PC-9 (cell line): ENCODE results near the gene UQCC5. TPM values are rescaled to one million over a fixed set of nuclear protein-coding genes. Genes with fewer than 3 reads are reported as not detected.

ENCODE experiments used
- BruUV-seq: library from RNA; stranded (reverse); fragments of 400-500 nt; replicated peaks from 2 replicates; lab custom pipeline; 2021; lab: Mats Ljungman, UMichigan
- CTCF ChIA-PET: fragments of 300-600 bp; sonication (Branson Sonifier 250); formaldehyde crosslinking; loops from one replicate; lab custom pipeline; 2022; ENCODE audit warnings: antibody characterized with exemption; lab: Charles Lee
- POLR2A ChIA-PET: fragments of 300-600 bp; sonication (Branson Sonifier 250); formaldehyde crosslinking; loops from one replicate; lab custom pipeline; 2022; ENCODE audit warnings: antibody characterized with exemption; ENCODE audit not compliant: unreplicated experiment; lab: Charles Lee
- DNase-seq, 2 experiments: peaks; one replicate each; pipeline versions ENCODE4 v3.0.0 to v3.0.0-alpha.2; 2015 to 2022; ENCODE audit warnings: mixed read lengths in 1 of 2
- H2AFZ ChIP-seq: fragments of 200-600 bp; sonication (generic); 2 replicates; pipeline ENCODE4 v1.8.1; 2017; ENCODE audit warnings: antibody characterized with exemption
- H3F3A ChIP-seq: fragments of 200-600 bp; sonication (generic); 2 replicates; pipeline ENCODE4 v1.8.1; 2017; ENCODE audit warnings: antibody characterized with exemption, mild to moderate bottlenecking, low read depth; ENCODE audit not compliant: insufficient read depth
- H3K27ac ChIP-seq: fragments of 200-600 bp; sonication (generic); 2 replicates; pipeline ENCODE4 v1.6.1; 2016; ENCODE audit warnings: mixed run types
- H3K27me3 ChIP-seq: fragments of 200-600 bp; sonication (generic); 2 replicates; pipeline ENCODE4 v1.6.1; 2016; ENCODE audit warnings: low read depth, mixed run types; ENCODE audit not compliant: insufficient read depth
- H3K36me3 ChIP-seq: fragments of 200-600 bp; sonication (generic); 2 replicates; pipeline ENCODE4 v1.6.1; 2016; ENCODE audit warnings: low read depth, mixed run types
- H3K4me1 ChIP-seq: fragments of 200-600 bp; sonication (generic); replicated peaks from 2 replicates; pipeline ENCODE4 v1.6.1; 2016; ENCODE audit warnings: mixed run types; ENCODE audit not compliant: insufficient read depth
- H3K4me2 ChIP-seq: fragments of 200-600 bp; sonication (generic); 2 replicates; pipeline ENCODE4 v1.6.1; 2017; ENCODE audit warnings: mixed run types
- H3K4me3 ChIP-seq: fragments of 200-600 bp; sonication (generic); 2 replicates; pipeline ENCODE4 v1.6.1; 2016; ENCODE audit warnings: mixed run types
- H3K79me2 ChIP-seq: fragments of 200-600 bp; sonication (generic); 2 replicates; pipeline ENCODE4 v1.6.1; 2017; ENCODE audit warnings: low read depth, mixed run types
- H3K9me2 ChIP-seq: fragments of 200-600 bp; sonication (generic); 2 replicates; pipeline ENCODE4 v1.8.1; 2017; ENCODE audit warnings: mild to moderate bottlenecking; ENCODE audit not compliant: insufficient read depth
- H3K9me3 ChIP-seq: fragments of 200-600 bp; sonication (generic); 2 replicates; pipeline ENCODE4 v1.8.1; 2016; ENCODE audit warnings: low read depth; ENCODE audit not compliant: insufficient read depth
- H4K20me1 ChIP-seq: fragments of 200-600 bp; sonication (generic); 2 replicates; pipeline ENCODE4 v1.8.1; 2017; ENCODE audit not compliant: insufficient read depth
- EZH2 ChIP-seq: fragments of 200-600 bp; sonication (generic); IDR thresholded peaks from 2 replicates; pipeline ENCODE4 v1.8.0; 2017; ENCODE audit warnings: antibody characterized with exemption, low read depth
- intact Hi-C: fragments of 100-400 bp; cut with micrococcal nuclease; formaldehyde crosslinking; loops from one replicate; pipeline ENCODE4 v1.10.0; 2022; ENCODE audit not compliant: unreplicated experiment
- total RNA-seq: library from RNA; stranded (reverse); gene quantifications from 2 replicates; pipeline ENCODE4 v1.2.3, GENCODE V29; 2021
- TF ChIP-seq, protein P1 (sequence below): fragments of 200-600 bp; sonication (generic); conservative IDR thresholded peaks from 2 replicates; pipeline ENCODE4 v1.6.1; 2017; ENCODE audit warnings: mixed run types, antibody characterized with exemption, mild to moderate bottlenecking, moderate library complexity

Gene UQCC5
- total RNA-seq, 1 experiment from 2014 or later = 13.3 TPM

DNA sequence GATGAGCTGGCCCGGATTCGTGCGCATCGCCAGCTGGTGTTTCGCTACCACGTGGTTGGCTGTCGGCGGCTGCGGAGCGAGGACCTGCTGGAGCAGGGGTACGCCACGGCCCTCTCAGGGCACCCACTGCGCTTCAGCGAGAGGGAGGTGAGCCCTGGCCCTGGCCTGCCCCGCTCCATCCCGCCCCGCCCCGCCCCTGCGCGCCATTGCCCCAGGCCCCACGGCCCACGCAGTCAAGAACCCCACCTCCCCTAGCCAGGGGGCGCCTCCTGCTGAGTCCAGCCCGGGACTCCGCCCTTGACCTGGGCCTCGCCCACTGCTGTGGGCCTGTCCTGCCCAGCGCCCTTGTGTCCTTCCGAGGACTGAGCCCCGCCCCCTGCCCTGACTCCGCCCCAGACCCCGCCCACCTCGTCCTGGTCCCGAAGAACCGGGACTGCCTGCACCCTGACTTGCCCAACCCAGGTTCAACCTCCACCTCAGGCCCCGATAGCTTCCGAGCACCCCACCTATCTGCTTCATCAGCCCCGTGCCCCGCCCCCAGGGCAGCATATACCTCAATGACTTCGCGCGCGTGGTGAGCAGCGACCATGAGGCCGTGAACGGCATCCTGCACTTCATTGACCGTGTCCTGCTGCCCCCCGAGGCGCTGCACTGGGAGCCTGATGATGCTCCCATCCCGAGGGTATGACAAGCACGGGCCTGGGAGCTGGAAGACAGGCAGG, 17.5 kb upstream of the UQCC5 start:
- ChIA-PET CTCF (interaction anchor here (0.6 kb wide), 1 partner anchor 1193 kb away, joined by 4 read pairs; no protein-coding TSS in a partner anchor), POLR2A (no interaction called here)
- no TSS peak for BruUV-seq
- no peaks in the 10 kb centered on the region for H3K27me3 ChIP-seq
- no peaks in the 10 kb centered on the region for H3K36me3 ChIP-seq
- no peak overlapping the region for H3K27ac ChIP-seq
- no peaks in the 10 kb centered on the region for H3F3A ChIP-seq
- H3K4me2 ChIP-seq = no peak overlapping the region
- no peaks in the 10 kb centered on the region for H3K9me3 ChIP-seq
- H3K79me2 ChIP-seq = no peaks in the 10 kb centered on the region
- no peak for DNase-seq
- H2AFZ ChIP-seq = no peak overlapping the region
- H4K20me1 ChIP-seq = no peaks in the 10 kb centered on the region
- intact Hi-C loops = no loop called here
- no peaks in the 10 kb centered on the region for H3K4me1 ChIP-seq
- TF ChIP-seq EZH2 = no peak
- TF ChIP-seq, protein P1, sequence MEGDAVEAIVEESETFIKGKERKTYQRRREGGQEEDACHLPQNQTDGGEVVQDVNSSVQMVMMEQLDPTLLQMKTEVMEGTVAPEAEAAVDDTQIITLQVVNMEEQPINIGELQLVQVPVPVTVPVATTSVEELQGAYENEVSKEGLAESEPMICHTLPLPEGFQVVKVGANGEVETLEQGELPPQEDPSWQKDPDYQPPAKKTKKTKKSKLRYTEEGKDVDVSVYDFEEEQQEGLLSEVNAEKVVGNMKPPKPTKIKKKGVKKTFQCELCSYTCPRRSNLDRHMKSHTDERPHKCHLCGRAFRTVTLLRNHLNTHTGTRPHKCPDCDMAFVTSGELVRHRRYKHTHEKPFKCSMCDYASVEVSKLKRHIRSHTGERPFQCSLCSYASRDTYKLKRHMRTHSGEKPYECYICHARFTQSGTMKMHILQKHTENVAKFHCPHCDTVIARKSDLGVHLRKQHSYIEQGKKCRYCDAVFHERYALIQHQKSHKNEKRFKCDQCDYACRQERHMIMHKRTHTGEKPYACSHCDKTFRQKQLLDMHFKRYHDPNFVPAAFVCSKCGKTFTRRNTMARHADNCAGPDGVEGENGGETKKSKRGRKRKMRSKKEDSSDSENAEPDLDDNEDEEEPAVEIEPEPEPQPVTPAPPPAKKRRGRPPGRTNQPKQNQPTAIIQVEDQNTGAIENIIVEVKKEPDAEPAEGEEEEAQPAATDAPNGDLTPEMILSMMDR = no peak
- no peak overlapping the region for H3K4me3 ChIP-seq
- H3K9me2 ChIP-seq = no peaks in the 10 kb centered on the region

DNA sequence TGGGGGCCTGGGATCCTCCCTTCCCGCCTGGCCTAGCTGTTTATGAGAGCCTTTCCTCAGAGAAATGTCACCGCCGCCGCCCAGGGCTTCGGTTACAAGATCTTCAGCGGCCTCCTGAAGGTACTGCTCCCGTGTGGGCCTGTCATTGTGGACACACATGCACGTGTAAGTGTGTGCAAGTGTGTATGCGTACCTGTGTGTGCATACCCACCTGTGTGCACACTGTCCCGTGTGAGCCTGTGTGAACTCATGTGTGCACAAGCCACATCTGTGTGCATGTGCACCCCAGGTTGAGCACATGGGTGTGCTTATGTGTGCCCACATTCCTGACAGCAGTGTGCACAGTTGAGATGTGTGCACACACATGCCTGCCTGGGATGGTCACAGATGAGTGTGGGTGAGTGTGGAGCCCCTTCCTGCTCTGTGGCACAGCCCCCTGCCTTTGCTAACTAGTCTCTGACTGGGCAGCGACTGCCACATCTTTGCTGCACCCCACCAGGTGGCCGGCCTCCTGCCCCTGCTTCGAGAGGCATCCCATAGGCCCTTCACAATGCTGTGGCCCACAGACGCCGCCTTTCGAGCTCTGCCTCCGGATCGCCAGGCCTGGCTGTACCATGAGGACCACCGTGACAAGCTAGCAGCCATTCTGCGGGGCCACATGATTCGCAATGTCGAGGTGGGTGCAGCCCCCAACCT, 16.8 kb upstream of the UQCC5 start:
- H3K27ac ChIP-seq = no peak overlapping the region
- no peaks in the 10 kb centered on the region for H3F3A ChIP-seq
- H3K36me3 ChIP-seq = no peaks in the 10 kb centered on the region
- POLR2A ChIA-PET = interaction anchor here (0.5 kb wide), 1 partner anchor 71 kb away, joined by 9 read pairs; no protein-coding TSS in a partner anchor
- no peaks in the 10 kb centered on the region for H3K79me2 ChIP-seq
- TF ChIP-seq, protein P1 = no peak
- no peak for TF ChIP-seq EZH2
- intact Hi-C loops = no loop called here
- no peaks in the 10 kb centered on the region for H3K4me1 ChIP-seq
- no peak overlapping the region for H3K4me3 ChIP-seq
- H3K9me3 ChIP-seq = no peaks in the 10 kb centered on the region
- H2AFZ ChIP-seq = no peak overlapping the region
- no peak overlapping the region for H3K4me2 ChIP-seq
- DNase-seq = no peak
- H3K27me3 ChIP-seq = no peaks in the 10 kb centered on the region
- H4K20me1 ChIP-seq = no peaks in the 10 kb centered on the region
- H3K9me2 ChIP-seq = no peaks in the 10 kb centered on the region
- CTCF ChIA-PET = no interaction called here
- no TSS peak for BruUV-seq

DNA sequence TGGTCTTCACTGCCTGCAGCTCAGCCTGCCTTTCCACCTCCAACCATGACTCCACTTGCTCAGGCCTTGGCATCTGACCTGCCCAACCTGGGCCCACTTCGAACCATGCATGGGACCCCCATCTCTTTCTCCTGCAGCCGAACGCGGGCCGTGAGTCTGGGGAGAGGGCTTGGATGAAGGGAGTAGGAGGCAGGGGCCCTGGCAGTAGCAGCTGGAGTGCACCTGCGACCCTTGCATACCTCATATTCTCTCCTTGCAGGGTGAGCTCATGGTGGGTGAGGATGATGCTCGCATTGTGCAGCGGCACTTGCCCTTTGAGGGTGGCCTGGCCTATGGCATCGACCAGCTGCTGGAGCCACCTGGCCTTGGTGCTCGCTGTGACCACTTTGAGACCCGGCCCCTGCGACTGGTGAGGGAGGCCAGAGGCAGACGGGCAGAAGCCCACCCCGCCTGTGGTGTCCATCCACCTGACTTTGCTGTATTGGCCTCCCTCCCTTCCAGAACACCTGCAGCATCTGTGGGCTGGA, 16.2 kb upstream of the UQCC5 start:
- POLR2A ChIA-PET = interaction anchor here (0.5 kb wide), 1 partner anchor 72 kb away, joined by 9 read pairs; no protein-coding TSS in a partner anchor

More for the DNA sequence above, 16.2 kb upstream of the UQCC5 start:
- Histone ChIP-seq H3K4me1 (no peaks in the 10 kb centered on the region; the same call in 1 of the 2 replicates), H3K9me2 (no peaks in the 10 kb centered on the region), H3K27ac (no peak overlapping the region), H2AFZ (no peak overlapping the region), H3K4me2 (no peak overlapping the region), H3K9me3 (no peaks in the 10 kb centered on the region), H3K27me3 (no peaks in the 10 kb centered on the region), H3K79me2 (no peaks in the 10 kb centered on the region), H3K36me3 (no peaks in the 10 kb centered on the region), H4K20me1 (no peaks in the 10 kb centered on the region), H3K4me3 (no peak overlapping the region), H3F3A (no peaks in the 10 kb centered on the region)
- DNase-seq = no peak
- TF ChIP-seq, protein P1 = no peak
- TF ChIP-seq EZH2 = no peak
- CTCF ChIA-PET = no interaction called here
- intact Hi-C loops = no loop called here
- no TSS peak for BruUV-seq
